GOT3 (cell line): ENCODE measurements around the gene PBX3.
"Not testable (repeated sequence)": the region's sequence is repeated elsewhere in the genome, so short reads cannot be mapped to it uniquely, and the experiment has no call there.

ENCODE experiments used
- DNase-seq: peaks from one replicate; lab custom pipeline; 2025; ENCODE audit warnings: mixed read lengths; lab: John Stamatoyannopoulos, UW

Gene PBX3

DNA sequence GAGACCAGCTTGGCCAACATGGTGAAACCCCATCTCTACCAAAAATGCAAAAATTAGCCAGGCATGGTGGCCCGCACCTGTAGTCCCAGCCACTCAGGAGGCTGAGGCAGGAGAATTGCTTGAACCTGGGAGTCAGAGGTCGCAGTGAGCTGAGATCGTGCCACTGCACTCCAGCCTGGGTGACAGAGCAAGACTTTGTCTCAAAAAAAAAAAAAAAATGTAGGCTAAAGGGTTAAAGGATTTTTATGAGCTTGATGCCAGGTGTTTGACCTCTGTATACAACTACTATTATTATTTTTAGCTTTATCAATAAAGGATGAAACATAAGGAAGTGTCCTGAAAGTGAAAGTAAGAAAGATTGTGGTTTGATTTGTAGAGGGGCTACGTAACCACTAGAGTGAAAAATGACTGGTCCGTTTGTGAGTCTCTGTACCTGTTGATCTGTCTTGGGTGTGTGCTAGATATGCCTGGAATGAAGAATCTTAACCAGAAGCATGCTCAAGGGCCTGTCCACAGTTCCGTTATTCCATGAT lies 76.8 kb downstream of the PBX3 start:
- DNase-seq, result not testable (repeated sequence)

DNA sequence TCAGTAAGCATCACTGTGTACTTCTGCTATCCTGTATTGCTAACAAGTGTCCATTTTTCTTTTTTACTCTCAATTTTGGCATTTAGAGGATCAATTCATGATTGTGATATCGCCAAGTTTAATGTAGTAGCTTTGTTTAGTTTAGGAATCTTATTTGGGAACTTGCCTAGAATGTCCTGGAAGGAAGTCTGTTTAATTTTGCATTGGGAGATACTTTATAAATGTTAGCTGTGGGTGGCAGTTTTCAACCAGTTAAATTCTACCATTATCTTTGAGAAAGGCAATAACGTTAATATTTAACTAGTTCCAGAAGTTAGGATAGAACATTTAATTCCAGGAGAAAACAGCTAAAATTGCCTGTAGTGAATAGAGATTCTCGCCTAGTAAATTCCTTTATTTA lies 78.6 kb downstream of the PBX3 start:
- no peak for DNase-seq

DNA sequence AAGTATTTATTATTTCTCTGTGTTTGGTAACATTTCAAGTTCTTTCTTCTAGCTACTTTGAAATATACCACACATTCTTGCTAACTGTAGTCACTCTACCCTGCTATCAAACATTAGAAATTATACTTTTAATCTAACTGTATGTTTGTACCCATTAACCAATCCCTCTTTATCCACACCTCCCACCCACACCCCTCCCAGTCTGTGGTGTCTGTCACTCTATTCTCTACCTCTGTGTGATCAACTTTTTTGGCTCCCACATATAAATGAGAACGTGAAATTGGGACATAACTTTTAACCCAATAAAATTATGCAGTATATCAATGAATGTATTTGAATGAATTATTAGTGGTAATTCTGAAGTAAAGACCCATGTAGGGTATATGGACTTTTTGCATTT lies 79.7 kb downstream of the PBX3 start:
- DNase-seq, result no peak

DNA sequence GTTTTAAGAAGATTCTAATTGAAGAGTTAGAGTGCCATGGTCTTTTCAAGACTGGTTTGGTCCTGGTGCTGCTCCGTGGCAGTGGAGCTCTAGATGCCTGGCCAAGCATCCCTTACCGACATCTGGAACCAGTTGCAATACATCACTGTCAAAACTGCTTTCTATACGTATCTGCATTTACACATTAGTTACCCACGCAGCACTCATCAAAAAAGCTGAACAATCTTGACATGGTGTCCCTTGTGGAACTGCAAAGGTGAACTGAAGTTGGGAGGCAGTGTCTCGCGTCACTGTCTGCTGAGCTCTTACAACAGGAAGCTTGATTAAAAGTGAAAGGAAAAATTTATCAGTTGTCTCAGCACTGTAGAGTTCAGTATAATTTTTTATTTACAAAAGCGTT lies 82.6 kb downstream of the PBX3 start:
- DNase-seq, result no peak

DNA sequence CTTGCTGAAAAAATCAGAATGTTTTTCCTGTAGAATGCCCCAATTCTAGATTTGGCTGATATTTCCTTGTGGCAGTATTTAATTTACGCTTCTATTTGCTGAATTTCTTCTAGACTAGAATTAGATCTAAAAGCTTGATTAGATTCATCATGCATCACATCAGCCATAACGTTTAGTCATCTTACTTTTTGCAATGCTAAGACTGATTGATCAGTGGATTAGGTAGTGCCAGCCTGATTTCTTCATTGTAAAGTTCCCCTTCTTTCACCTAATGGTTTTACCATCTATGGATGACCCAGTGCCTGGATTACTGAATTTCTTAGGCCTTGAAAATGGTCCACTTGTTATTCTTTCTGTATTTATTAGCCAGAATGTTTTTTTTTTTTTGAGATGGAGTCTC lies 83.9 kb downstream of the PBX3 start:
- DNase-seq, result no peak

DNA sequence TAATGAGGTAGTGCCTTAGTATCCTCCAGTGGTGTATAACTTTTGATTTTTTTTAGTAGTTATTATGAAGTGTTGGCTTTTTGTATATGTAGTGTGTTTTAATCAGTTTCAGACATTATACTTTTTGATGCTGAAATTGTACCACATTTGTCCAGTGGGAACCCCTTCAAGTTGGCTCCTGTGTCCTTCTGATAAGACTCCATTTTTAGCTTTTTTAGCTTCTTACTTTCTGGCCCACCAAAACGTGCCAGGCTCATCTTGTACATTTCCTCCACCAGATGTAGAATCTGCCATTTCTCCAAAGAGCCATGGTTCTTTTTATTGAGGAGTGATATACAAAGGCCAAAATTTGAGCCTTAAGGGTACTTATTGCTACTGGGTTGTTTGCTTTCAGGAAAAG lies 84.4 kb downstream of the PBX3 start:
- DNase-seq, result no peak

DNA sequence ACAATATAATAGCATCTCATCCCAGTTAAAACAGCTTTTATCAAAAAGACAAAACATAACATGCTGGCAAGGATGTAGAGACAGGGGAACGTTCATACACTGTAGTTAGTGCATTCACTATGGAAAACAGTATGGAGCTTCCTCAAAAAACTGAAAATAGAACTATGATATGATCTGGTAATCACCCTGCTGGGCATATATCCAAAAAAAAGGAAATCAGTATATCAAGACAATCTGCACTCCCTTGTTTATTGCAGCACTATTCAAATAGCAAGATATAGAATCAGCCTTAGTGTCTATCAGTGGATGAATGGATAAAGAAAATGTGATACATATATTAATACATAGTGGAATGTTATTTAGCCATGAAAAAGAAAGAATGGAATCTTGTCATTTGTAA lies 88.5 kb downstream of the PBX3 start:
- no peak for DNase-seq

DNA sequence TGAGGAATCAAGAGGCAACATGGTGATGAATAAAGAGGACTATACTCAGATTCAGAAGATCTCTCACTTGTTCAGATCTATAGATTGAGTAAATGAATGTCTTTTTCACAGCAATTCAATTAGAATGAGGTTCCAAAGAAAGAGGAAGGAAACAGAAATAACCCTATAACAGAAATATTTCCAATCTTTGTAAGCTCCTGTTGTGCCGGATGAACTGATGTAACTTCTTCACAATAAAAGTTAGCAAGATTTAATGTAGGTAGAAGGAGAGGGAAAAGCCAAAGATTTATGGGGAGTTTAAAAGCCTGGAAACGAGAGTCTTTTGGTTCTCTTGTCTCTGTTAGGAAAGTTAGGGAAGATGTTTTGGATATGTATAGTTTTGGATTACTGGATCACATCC lies 92.1 kb downstream of the PBX3 start:
- no peak for DNase-seq

DNA sequence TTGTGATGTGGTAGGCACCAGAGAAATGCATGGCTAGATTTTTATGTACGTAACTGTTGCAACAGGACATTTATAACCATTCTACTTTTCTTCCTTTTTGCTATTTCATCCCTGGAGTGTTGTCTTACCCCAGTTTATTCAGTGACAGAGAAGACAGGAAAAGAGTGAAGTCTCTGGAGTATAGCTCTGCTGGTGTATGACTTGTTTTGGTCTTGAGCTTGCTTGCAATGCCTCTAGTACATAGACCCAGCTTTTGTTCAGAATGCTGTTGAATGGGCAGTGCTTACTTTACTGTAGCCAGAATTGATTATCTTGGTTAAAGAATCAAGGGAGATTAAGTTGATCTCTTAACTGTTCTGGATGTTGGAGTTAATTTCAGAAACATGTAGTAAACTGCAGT lies 94.3 kb downstream of the PBX3 start:
- DNase-seq, result no peak

DNA sequence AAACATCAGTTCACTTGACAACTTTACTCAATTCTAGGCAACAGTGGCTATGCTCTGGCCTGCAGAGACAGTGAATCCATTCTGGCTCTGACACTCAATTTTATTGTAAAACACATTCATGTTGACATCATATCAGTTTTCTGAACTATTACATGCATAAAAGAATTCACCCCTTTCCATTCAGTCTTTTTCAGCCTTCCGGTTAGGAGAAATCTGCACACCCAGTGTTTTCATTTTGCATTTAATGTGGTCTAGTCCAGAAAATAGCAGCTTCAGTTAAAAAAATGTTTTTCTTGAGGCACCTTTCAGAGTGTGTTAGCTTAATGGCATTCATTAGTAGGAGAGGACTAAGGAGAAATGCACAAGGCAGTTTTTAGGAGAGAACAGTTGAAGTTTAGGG lies 95.1 kb downstream of the PBX3 start:
- DNase-seq, result no peak

DNA sequence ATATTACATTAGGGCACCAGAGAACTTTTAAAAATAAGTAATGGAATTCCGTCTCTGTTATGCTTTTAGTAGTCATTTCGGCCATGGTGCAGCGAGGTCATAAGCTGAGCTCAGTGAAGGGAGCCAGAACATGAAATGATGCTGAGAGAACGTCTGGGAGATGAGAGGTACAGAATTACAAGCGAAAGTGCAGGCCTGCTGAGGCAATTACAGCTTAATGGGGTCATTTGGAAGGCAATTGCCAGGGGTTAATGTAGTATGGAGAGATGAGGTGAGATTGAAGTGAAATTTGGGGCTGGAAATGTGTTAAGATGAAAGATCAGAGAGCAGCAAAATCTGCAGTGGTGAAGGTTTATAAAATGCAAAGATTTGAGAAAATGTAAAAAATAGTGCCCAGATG lies 96.5 kb downstream of the PBX3 start:
- DNase-seq, result no peak

DNA sequence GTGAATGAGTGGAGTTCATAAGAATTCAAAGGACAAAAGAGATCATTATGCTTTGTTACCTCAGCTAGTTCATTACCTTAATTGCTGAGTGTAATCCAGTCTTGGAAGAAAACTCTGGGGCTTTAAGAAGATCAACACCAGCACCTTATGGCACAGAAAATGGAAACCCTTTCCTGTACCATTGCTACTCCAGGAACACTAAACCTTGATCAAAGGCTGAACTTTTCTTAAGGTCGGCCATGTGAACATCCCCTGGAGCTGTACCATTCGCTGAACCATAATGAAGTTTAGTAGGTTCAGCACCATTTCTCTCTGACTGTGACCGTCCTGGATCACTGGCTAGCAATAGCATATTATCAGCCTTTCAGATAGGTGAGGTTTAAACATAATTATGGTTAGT lies 97.4 kb downstream of the PBX3 start:
- no peak for DNase-seq

DNA sequence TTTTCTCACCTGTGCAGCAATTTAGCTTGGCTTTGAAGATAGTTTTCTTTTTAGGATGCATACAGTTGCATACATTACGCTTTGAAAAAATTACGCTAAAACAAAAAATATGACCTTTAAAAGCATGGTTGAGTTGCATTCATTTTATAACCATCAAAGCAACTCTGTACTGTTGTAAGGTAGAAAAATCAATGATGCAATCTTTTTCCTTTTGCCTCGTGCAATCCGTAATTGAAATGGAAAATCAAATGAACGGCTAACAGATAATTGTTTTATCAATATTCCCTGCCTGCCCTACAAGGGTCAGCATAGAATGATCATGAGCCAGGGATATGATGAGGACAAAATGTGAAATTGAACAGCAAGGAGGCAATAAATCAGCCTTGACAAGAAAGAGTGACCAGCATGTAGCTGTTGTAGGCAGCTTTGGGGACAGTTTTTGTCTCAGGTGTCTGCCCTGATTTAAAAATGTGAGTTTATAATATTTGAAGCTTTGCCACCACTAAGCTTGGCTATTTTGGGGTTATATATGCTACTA lies 98.2 kb downstream of the PBX3 start:
- DNase-seq, result no peak

DNA sequence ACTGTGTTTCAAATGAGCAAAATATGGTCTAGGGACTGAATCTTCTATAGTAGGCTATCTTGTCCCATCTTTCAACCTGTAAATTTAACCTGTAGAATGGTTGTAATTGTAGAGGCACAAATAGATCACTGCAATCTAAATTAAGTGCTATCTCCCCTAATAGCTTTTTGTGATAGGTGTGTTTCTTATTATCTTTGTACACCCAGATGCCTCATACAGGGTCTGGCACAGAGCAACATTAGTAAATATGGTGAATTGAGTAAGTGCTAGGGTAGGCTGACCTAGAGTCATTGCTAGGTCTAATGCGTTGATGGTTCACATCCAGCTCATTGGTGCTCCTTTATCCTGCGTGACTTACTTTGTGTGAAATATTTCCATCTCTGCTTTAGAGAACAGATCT lies 100.6 kb downstream of the PBX3 start:
- no peak for DNase-seq

DNA sequence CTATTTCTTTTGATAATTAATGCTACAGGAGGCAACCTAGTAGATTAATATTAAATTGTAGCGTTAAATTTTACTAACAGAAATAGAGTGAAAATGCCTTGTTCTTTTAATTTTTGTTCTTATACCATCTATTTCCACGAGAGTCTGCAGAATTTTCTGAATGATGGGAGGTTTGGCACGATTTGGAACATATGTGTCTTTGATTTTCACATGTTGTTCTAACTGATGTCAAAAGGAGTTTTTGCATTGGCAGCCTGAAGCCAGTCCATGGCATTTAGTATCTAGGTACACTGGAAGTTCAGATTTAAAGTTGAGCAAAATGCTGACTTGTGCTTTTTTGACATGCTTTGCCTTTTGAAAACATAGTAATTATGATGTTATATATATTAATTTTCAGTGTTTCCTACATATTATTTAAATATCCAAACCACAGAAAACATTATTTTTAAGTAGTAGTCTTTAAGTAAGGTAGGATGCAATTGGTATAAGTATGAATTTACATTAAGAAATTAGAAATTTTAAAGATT lies 103.0 kb downstream of the PBX3 start:
- DNase-seq, result no peak

DNA sequence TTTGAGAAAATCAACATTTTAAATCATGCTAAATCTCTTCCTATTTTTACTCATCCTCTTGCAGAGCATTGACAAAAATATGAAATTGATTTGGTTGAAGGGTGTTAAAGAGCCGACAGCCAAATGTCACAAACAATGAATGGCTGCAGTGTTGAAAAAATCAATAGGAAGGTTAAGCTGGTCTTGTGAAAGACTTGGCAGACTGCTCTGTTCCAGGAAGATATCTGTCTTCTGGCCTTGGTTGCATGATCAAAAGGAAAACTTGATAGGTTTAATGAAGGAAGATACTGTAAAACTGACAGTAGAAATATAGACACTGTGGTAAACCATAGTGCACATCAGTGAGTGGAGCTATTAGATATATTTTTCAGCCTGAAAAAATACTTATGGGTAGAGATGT lies 103.6 kb downstream of the PBX3 start:
- no peak for DNase-seq

DNA sequence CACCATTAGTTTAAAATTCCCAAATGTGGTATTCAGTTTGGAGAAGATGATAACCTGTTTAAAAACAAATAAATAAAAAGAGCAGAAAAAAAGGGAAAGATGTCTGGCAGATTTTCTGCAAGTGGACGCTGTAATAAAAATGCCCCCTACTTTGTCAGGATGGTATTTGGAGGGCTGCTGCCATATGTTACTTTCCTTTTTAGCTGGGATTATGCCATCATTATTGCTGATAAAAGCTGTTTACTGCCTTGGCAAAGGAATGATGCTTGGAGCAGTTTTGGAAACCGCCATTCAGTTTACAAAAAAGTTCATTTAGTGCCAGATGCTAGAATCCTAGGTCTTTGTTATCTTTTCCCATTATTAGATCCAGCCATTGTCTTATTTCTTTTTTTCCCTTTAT lies 104.8 kb downstream of the PBX3 start:
- DNase-seq, result no peak

DNA sequence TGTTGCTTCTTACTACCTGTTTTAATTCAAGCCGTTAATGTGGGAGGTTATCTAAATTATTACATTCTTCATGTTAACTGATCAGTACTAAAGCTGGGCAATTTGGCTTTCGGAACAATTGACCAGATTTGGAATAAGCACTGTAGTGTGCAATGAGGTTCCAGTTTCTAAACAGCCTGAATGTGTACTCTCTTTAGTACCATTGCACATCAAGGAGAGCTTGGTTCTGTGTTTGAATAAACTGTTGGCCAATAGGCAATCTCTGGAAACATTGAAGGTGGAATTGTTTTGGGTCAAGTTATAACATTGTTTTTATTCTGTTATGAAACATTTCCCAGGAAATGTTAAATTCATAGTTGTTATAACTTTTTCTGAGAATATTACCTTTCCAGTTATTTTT lies 105.2 kb downstream of the PBX3 start:
- DNase-seq, result no peak

DNA sequence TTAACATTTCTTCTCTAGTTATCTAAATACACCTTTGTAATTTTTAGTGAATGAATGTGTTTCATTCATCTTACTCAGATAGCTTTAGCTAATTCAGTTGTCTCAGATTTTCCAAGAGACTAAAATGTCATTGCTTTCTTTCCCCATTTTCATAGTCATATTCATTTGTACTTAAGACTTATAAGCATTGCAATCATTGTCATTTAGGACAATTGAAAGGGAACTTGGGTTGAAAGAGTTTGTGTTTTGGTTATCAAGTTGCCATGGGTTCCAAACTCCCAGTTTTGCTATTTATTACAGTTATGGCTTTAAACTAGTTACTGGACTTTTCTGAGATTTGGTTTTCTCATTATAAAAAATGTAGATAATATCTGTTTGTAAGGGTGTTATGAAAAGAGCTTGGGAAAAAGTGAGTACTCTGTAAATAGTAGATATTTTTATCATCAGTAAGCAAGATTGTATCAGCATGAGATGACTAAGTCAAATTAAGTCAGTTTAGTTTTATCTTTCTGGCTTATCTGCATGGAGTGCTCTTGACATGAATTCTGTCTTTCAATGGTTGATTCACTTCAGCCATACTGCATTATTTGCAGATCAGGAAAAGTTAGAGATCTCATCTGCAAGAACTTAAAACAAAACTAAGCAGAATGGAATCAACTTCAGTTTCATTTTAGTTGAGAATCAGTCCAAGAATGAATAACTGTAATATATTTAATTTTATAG lies 107.5 kb downstream of the PBX3 start:
- DNase-seq, result no peak

DNA sequence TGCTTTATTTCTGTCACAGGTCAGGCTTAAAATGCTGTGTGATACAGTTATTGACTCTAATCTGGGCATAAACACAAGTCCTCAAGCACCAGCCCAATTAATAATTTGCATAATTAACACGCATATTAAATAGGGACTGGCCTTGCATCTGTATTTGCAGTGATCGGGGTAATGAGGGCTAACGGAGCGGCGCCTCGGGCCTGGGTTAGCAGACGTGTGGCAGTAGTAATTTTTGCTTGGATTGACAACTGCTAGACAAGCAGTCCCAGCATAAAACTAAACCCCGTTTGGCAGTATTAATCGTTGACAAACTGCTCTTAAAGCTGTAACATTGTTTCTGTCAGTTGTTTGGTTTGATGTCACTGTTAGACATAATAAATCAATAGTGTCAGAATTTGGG lies 109.2 kb downstream of the PBX3 start:
- DNase-seq, result no peak

DNA sequence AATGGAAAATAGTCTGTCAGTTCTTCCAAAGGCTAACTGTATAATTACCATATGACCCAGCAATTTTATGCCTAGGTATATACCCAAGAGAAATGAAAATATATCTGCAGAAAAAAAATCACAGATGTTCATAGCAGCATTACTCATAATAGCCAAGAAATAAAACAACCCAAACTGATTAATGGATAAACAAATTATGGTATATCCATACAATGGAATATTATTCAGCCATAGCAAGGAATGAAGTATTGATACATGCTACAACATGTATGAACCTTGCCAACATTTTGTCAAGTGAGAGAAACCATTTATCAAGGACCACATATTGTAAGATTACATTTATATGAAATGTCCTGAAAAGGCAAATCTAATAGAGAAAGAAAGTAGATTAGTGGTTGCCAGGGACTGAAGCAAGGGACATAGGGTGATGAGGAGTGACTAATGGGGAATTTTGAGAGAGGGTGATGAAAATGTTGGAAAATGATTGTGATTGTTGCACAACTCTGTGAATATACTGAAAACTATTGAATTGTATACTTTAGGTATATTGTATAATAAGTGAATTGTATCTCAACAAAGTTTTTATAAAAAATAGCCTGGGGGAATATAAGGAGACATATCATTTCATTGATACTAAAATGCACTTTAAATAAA lies 114.4 kb downstream of the PBX3 start:
- DNase-seq, result no peak

DNA sequence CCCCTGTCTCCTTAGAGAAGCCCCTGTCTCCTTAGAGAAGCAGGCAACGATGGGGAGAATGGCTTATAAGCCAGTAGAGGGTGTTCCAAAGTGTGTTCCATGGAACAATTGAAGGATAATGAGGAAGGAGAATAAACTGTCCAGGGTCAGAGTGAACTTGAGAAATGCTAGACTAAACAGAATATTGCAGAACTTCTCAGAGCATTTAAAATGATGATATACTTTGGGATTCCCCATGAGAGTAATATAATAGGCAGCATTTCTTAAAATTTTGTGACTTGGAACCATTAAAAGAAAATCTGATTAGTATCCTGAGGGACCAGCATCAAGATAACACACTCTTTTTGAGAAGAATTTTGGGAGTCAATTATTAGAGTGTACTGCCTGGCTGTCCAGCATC lies 116.8 kb downstream of the PBX3 start:
- no peak for DNase-seq

DNA sequence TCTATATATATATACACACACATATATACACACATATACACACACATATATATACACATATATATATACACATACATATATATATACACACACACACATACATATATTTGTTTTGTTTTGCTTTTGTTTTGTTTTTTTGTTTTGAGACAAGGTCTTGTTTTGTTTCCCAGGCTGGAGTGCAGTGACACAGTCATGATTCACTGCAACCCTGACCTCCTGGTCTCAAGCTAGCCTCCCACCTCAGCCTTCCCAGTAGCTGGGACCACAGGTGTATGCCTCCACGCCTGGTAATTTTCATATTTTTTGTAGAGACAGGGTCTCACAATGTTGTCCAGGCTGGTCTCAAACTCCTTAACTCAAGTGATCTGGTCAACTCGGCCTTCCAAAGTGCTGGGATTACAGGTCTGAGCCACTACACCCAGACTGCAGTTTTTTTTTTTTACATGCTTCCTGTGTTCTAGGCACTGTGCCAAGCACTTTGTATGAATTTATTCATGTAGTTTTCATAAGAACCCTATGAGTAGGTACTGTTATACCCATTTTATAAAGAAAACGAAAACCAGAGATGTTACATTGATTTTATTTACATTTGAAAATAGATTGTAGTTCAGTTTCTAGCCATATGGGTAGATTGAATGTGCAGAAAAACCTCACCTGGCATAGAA lies 120.7 kb downstream of the PBX3 start:
- no peak for DNase-seq
